Measurements from ENCODE around the gene IVNS1ABP.

The IVNS1ABP gene

DNA sequence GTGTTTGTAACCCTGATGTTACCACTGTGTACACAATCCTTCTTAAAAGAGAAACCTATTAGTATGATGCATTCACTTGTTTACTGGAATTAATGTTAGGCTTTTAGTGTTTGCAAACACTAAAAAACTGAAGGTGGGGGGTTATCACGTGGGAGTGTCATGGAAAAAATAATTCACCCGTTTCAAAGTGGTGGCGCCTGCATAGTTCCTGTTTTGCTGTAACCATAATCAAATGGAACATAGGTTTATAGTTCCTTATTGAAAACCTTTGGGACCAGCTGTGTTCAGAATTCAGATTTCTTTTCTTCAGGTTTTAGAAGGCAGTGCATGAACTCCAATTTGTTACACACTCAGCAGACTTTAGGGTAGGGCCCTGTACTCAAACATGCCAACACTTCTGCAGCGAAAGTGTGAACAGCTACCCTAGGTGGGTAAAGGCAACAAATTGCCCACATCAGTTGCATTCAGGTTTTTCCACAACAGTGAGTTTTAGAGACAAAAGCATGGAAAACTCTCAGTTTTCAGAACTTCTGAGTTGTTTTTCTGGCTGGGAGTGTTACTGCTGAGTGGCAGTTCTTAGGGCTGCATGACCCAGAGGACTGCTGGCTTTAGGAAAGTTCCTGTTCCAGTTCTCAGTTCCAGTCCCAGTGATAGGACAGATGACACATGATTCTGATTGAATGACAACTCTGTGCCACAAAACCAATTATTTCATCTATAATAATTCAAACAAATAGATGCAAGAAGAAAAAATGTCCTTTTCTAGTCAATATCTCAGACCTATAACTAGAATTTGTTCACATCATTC is 29.1 kb upstream of the IVNS1ABP start:
- TF ChIP-seq, protein P1, sequence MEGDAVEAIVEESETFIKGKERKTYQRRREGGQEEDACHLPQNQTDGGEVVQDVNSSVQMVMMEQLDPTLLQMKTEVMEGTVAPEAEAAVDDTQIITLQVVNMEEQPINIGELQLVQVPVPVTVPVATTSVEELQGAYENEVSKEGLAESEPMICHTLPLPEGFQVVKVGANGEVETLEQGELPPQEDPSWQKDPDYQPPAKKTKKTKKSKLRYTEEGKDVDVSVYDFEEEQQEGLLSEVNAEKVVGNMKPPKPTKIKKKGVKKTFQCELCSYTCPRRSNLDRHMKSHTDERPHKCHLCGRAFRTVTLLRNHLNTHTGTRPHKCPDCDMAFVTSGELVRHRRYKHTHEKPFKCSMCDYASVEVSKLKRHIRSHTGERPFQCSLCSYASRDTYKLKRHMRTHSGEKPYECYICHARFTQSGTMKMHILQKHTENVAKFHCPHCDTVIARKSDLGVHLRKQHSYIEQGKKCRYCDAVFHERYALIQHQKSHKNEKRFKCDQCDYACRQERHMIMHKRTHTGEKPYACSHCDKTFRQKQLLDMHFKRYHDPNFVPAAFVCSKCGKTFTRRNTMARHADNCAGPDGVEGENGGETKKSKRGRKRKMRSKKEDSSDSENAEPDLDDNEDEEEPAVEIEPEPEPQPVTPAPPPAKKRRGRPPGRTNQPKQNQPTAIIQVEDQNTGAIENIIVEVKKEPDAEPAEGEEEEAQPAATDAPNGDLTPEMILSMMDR (IDR thresholded peaks at IDR 0.05; ENCODE audit: insufficient read depth, low read depth, low read length, missing control alignments) = no peak
- no peak overlapping the region for H3K4me3 ChIP-seq (ENCODE audit: low read length)
- DNase-seq (ENCODE audit: low read depth) = no peak

DNA sequence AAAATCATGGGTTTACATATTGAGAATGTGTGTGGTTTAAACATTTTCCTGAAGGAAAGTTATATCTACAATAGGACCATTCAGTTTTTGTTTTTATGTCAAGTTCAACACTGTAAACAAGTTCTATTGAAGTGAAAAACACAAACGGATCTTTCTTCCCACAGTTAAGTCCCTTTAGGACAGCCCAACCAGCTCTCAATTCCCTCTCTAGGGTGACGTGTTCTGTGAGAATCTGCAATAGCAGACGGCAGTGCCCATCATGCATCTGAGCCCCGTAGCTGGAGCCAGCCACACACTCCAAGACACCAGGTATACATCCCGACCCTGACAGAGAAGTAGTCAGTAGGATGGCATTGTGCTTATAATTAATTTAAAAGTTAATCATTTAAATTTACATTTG is 26.3 kb upstream of the IVNS1ABP start:
- H3K4me3 ChIP-seq (ENCODE audit: low read length) = no peak overlapping the region
- DNase-seq (ENCODE audit: low read depth) = no peak
- TF ChIP-seq, protein P1 (IDR thresholded peaks at IDR 0.05; ENCODE audit: insufficient read depth, low read depth, low read length, missing control alignments) = no peak

DNA sequence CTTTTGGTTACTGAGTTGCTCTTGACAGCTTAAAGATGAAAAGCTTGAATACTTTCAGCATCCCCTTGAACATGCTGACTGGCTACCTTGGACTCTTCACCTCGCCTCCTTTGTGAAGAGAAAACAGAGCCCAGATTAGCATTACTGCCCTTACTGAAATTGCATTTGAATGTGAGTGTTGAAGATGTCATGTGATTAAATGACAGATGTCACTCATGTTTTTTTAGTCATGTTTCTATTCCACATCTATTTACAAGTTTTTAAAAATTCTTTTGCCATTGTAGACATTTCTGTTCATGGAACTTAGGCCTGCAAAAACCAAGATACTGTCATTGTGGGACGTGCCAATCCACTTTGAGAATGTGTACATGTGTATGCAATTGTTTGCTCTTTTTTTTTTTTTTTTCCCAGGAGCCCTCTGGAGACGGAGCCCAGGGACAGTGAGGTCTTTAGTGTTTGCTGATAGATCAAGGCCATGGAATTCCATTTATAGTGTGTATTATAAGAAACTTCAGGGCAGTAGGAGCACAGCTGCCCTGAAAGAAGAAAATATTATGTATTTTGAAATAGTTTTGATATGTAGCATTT is 25.7 kb upstream of the IVNS1ABP start:
- DNase-seq (ENCODE audit: low read depth) = no peak
- TF ChIP-seq, protein P1 (IDR thresholded peaks at IDR 0.05; ENCODE audit: insufficient read depth, low read depth, low read length, missing control alignments) = no peak
- no peak overlapping the region for H3K4me3 ChIP-seq (ENCODE audit: low read length)

DNA sequence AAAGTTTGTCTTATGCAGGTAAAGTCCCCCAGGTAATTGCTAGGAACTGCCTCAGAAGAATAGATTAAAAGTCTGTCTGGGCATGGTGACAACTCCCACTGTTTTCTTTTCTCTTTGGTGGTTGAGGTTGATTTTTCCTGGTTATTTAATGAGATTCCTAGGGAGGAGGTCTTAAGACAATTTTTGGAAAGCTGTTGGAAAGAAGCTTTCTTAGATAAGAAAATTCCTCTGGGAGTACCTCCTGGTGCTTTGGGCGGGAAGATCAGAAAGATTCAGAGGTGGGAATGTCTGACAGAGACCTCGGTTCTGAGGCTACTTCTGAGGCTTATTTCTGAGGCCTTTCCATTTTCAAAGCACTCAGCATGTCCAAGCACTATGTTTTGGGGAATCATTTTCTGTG is 25.0 kb upstream of the IVNS1ABP start:
- no peak for DNase-seq (ENCODE audit: low read depth)
- no peak overlapping the region for H3K4me3 ChIP-seq (ENCODE audit: low read length)
- TF ChIP-seq, protein P1 (IDR thresholded peaks at IDR 0.05; ENCODE audit: insufficient read depth, low read depth, low read length, missing control alignments) = no peak

DNA sequence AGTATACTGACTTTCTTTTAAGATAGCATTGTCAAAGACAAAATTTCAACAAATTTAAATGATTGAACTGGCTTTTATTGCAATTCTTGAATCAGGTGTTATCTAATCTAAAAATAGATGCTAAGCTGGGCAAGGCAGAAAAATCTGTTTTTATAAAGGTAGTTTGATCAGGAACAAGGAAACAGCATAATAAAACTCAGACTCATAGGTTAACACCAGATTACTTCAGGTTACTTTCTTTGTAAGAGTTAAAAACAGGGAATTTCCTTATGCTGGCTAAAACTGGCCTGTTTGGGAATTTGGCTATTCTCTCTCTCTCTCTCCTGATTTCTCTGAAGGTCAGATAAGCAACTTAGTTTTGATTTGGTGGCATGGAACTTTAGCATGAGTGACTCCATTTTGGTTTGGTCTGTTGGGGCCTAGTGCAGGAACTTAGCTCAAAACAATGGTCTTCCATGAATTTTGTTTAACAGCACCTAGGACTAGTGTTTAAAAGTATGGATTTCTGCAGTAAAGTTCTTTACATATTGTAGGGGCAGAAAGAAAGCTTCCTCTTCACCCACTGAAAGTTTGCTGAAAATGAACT is 24.2 kb upstream of the IVNS1ABP start:
- no peak overlapping the region for H3K4me3 ChIP-seq (ENCODE audit: low read length)
- TF ChIP-seq, protein P1 (IDR thresholded peaks at IDR 0.05; ENCODE audit: insufficient read depth, low read depth, low read length, missing control alignments) = no peak
- no peak for DNase-seq (ENCODE audit: low read depth)

DNA sequence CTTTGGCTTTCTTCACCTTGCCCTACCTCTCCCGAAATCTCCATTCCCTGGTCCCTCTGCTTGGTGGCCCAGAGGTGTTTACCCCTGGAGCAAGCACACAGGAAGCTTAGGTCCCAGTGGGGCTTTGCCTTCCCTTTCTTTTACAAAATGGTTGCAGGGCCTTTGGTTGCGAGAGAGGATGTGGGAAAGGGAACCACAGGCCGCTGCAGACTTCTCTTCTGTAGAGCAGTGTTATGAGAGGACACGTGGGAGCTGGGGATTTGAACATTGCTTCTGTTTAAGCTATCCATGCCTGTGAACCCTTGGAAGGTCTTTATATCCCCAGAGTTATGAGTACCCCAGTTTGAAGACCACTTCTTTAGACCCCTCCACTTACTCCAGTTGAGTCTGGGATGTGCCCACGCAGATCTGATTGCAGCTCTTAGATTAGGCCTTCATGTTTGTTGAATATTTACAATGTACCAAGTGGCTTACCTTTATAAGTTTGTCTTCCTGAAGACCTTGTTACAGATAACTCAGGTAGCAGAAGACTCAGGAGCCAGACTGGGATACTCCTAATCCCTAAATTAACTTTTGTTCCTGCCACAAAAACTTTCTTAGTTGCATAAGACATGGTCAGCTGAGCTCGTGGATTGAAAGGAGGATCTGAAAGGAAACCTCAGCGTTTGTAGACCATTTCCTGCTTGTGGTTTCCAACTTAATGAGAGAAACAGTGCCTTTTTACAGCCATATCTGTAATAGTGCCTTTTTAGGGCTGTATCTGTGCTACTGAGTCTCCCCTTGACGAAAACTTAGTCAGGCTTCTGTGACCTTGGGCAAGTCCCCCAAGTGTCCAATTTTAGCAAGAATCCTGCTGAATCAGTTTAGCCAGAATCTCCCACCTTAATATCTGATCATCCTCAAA is 21.9 kb upstream of the IVNS1ABP start:
- DNase-seq (ENCODE audit: low read depth) = no peak

More for the DNA sequence above, 21.9 kb upstream of the IVNS1ABP start:
- H3K4me3 ChIP-seq (ENCODE audit: low read length) = no peak overlapping the region
- TF ChIP-seq, protein P1 (IDR thresholded peaks at IDR 0.05; ENCODE audit: insufficient read depth, low read depth, low read length, missing control alignments) = no peak

Data from epithelial cell of esophagus (primary cell).